NCI-H2107 (cell line): ENCODE results near the gene ZCCHC14.

ENCODE experiments used
- DNase-seq: peaks from one replicate; lab custom pipeline; 2025; lab: John Stamatoyannopoulos, UW

The ZCCHC14 gene

GRCh38 chr16:87432330-87432915, 60.4 kb downstream of the ZCCHC14 start:
- no peak for DNase-seq

DNA sequence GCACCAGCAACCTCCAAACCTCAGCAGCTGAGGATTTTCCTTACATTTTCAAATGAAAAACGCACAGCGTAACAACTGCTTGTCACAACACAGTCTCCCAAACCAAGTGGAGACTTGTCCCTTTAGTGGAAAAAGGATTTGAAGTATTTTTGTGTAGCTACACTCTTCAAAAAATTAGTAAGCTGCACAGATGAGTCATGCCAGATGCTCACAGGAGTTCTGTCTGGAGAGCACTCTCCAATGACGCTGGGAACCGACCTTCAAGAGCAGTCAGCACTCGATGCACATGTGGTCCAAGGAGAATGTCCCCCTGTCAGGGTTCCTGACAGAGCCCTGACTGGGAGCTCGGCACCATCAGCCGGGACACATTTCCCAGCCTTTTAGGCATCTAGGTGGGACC, 60.9 kb downstream of the ZCCHC14 start:
- no peak for DNase-seq

GRCh38 chr16:87426423-87427215, 66.2 kb downstream of the ZCCHC14 start:
- DNase-seq: no peak

- DNase-seq: no peak
Measured at GRCh38 chr16:87425941-87426340, 66.9 kb downstream of the ZCCHC14 start.

DNA sequence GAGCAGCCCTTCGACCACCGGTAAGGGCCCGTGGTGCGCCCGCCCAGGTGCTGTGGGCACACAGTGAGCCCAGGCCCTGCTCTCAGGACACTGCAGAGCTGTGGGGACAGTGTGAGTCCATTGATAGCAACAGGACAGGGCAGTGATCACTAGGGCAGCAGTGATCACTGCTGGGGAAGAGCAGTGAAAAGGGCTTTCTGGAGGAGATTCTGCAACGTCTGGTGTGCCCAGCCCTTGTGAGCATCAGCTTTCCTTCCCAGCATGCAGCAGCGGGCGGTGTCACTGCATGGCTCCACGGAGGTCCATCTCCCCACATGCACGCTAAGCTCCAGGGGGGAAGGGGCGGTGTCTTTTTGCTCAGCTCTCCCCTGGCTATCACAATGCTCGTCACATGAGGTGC, 68.6 kb downstream of the ZCCHC14 start:
- DNase-seq: no peak

DNA sequence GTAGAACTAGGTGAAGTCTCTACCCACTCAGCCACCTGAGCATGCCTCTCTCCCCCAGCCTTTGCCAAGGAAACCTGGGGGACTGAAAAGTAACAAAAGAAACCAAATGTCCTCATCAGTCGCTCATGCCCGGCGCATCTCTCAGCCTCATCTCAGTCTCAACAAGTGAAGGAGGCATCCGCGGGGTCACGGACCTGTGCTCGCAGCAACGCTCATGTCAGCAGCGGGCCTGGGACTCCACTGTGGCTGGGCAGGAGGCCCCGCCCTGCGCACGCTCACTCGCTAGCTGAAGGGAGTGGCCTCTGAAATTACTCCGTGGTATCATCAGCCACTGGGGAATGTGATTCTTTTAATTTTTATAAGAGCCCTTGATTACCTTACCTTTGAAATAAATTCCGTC, 69.4 kb downstream of the ZCCHC14 start:
- DNase-seq: no peak

DNA sequence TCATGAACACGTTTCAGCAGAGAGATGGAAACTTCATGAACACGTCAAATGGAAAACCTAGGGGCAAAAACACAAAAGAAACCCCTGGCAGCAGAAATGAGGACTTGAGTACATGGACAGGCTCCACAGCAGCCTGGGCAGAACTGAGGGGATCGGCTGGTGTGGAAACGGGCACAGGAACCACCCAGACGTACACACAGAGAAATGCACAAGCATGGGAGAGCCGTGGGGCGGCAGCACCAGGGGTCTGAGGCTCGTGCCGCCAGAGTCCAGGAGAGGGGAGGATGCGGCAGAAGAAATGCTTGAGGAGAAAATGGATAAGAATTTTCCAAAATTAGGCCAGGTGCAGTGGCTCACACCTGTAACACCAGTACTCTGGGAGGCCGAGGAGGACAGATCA, 70.7 kb downstream of the ZCCHC14 start:
- DNase-seq: no peak

DNA sequence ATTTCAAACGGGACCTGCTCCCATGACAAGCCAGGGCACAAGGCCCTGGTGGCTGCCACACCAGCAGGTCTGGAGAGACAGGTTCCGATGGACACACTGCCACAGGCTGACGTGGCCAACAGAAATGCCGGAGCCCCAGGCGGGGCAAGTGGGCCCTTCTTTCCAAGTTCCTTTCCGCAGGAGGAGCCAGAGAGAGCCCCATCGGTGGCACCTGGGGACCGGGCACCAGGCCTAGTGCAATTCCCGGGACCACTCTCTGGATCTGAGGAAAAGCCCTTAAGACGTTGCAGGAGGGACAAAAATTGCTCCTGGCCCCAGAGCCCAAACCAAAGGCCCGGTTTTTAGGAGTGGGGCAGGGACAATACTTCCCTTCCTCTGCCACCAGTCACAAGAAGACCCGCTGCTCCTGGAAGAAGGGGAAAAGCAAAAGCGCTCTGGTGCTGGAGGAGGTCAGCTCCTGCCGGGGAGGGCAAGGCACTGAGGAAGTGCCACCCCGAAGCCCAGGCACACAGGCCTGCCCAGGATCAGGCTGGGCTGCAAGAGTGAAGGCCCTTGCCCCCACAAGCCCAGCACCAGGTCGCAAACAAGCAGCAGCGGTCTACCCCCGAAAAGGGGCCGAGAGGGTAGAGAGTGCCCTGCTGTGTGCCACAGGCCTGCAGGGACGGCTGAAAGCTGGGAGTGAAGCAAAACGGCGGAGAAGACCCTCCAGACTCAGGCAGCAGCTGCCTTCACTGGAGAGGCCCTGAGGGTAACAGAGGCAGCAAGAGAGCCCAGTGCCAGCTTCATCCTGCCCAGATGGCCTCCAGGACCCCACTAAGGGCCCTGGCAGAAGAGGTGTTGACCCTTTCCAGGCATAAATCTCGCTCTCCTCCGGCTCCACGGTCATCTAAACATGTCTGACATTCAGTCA, 71.6 kb downstream of the ZCCHC14 start:
- no peak for DNase-seq

DNA sequence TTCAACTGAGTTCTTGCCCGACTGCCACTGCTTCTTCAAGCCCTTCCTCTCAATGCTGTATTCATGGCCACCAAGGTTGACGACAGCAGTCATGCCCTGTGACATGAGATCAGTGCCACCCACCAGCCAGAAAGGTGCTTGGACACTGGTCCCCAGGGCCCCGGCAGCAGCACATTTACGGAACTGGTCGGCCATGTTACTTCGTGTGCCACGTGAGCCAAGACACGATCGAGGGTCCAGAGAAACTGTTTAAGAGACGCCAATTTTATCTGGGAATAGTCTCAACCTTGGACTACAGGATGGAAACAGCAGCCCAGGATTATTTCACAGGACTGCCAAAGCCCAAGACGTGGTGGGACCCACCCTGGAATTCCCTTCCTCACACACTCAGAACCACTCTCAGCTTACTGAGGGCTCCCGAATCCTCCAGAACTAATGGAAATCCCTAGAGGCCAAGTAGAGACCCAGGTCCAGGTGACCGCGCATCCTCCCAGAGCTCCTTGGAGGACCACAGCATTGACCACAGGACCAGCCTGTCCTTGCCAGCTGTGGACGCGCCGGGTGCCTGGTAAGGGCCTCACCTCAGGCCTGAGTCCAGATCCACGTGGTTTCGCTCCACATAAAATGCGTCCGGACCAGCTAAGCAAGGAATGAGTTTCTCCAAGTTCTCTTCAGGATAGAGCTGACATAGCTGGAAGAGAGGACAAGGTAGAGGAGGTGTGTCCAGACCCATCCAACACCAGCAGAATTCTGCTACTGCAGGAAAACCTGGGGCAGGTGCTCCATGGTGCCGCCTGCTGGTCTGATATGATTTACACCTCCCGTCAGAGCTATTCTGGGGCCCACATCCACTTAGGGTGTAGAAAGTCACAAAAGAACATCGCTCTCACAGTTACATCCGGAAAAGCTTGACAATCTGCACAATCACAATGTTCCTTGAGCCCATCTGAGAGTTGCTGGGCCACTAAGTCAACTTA, 72.5 kb downstream of the ZCCHC14 start:
- no peak for DNase-seq

GRCh38 chr16:87418644-87419043, 74.2 kb downstream of the ZCCHC14 start:
- no peak for DNase-seq

DNA sequence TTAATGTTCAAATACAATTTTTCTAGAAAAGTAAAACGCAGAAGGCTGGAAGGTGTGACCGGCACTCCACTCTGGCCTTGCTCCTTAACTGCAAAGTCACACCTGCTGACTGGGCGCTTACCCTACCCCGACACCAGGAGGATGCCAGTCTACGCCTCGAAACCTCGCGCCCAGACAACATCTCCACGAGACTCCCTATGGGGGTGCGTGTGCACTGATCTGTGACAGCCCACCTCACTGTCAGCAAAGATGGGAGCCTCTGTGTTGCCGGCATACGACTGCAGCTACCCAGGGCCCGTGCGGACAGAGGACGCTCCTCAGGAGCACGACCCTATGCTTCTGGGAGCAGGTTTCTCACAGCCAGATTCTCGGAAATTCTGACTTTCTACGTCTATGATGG, 74.6 kb downstream of the ZCCHC14 start:
- DNase-seq: no peak

DNA sequence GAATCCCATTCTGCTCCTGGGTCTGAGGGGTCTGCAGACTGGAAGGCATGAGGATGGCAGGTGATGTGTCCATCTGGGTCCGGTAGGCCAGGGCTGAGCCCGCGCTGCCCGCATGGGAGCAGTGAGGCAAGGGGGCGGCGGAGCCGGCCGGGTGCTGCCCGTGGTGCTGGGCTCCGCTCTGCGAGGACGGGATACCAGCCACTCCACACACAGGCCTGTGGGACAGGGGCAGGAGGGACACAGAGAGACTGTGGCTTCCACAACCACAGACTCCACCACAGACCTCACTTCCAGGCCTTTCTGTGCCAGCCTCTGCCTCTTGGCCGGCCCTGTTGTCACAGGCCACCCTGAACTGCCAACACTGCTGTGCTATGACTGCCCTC, 75.3 kb downstream of the ZCCHC14 start:
- DNase-seq: no peak

DNA sequence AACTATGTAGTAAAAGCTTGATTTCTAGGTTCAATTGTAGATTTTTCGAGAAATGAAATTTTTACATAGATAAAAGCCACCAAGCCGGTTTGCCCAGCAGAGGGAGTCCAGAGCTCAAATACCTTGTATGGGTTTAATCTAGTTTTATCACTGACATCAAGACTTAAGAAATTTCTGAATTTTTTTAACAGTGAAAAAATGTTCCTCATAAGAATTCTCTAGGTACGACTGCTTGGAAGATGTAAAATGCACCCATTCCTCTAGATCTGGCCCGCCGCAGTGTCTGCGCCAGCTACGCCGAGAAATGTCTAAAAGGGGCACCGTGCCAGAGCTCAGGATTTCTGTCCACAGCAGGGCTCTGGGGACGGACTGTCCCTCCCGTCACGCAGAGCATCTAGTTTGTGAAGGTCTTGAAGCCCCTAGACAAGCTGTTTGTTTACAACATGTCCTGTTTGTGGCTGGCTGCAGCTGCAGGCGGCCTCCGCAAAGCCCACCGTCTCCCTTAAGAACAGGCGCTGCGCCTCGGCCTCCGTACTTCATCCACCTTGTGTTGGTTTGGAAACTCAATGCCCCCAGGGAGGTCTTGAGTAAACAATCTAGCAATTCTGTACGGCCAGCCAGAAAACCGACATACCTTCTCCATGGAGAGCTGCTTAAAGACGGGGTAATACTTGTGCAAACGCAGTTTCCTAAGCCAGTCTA, 75.8 kb downstream of the ZCCHC14 start:
- DNase-seq: no peak

- DNase-seq: no peak
Measured at GRCh38 chr16:87415441-87415840, 77.4 kb downstream of the ZCCHC14 start.

GRCh38 chr16:87414251-87414680, 78.6 kb downstream of the ZCCHC14 start:
- DNase-seq: no peak

GRCh38 chr16:87412996-87413421, 79.8 kb downstream of the ZCCHC14 start:
- no peak for DNase-seq

DNA sequence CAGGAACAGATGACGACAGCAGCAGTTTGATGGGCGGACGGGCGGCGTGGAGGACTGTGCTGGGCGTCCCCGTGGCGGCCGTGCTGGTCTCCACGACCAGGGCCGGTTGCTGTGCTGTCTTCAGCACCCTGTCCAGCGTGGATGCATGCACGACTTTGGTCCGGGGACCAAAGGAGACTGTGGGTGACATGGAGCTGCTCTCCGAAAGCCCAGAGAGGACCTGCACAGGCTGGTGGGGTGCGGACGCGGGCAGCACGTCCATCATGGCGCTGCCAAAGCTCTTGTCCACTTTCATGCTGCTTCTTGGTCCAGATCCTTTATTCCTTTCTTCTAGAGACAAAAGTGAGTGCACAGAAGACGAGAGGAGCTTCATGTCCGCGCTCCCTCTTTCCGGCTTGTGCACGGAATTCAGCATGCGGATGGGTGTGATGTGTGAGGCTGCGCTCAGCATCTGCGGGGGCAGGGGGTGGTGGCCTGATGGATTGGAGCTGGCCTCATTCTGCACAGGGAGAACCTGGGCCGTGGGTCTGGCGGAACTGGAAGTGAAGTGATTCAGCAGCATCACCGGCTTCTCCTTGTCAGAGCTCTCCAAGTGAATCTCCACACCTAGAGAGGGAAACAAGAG, 80.3 kb downstream of the ZCCHC14 start:
- DNase-seq: no peak

GRCh38 chr16:87411375-87412271, 81.2 kb downstream of the ZCCHC14 start:
- DNase-seq: no peak

DNA sequence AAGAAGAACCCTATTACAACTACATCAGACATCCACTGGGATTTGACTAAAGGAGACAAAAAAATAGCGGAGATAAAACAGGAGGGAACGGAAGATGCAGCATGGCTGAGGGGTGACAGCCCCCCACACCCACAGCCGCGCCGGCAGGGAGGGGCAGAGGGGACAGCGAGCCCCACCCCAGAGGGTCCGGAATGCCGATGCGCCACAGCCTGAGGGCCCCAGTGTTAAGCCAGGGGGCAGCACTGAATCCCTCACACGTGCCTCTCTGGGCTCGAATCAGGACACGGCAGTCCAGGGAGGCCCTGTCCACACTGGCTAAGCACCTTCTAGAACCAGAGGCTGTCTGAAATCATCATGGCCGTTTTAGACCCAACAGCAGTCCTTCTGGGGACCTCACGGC, 81.9 kb downstream of the ZCCHC14 start:
- no peak for DNase-seq
